ENCODE data around the gene EHBP1.

Gene EHBP1

DNA sequence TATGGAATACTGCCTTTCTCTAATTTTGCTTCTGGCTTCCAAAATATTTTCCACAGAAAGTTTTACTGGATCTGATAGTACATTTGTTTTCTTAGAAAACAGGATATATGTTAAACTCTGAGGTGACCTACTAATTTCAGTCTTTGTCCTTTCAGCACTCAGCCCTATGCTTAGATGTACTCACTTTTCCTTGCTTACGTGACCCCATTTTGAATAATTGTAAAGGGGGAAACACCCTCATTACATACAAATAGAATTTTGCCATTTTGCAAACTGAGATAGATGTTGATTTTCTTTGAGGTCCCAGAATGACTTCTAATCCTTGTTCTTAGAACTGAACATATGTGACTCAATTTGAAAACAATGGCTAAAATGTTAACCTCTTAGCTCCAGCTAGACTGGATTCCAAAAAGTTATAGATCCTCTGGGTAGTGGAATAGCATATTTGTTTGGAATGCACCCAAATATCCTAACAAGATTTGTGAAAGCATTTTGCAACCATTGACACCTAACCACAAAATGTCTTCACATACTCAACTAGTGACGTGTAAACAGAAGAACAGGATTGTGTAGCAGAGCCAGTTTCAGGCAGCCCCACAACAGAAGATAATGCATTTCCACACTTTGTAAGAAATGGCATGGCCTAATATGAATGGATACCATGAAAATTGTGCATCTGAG lies 44.8 kb upstream of the EHBP1 start:
- Histone ChIP-seq H3K27me3 (ENCODE audit: control insufficient read depth, insufficient read depth, low read length) (no peaks in the 10 kb centered on the region), H3K36me3 (ENCODE audit: control insufficient read depth, insufficient read depth, low read length) (no peaks in the 10 kb centered on the region), H2AFZ (no peak overlapping the region), H3K27ac (no peak overlapping the region), H3K4me1 (no peaks in the 10 kb centered on the region), H3K4me2 (ENCODE audit: low read length) (no peak overlapping the region), H3K4me3 (ENCODE audit: low read depth, low read length) (no peak overlapping the region), H3K9me3 (ENCODE audit: control insufficient read depth, low read length) (no peaks in the 10 kb centered on the region), H3K79me2 (no peaks in the 10 kb centered on the region), H3K9ac (no peak overlapping the region)
- TF ChIP-seq, protein P1, sequence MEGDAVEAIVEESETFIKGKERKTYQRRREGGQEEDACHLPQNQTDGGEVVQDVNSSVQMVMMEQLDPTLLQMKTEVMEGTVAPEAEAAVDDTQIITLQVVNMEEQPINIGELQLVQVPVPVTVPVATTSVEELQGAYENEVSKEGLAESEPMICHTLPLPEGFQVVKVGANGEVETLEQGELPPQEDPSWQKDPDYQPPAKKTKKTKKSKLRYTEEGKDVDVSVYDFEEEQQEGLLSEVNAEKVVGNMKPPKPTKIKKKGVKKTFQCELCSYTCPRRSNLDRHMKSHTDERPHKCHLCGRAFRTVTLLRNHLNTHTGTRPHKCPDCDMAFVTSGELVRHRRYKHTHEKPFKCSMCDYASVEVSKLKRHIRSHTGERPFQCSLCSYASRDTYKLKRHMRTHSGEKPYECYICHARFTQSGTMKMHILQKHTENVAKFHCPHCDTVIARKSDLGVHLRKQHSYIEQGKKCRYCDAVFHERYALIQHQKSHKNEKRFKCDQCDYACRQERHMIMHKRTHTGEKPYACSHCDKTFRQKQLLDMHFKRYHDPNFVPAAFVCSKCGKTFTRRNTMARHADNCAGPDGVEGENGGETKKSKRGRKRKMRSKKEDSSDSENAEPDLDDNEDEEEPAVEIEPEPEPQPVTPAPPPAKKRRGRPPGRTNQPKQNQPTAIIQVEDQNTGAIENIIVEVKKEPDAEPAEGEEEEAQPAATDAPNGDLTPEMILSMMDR (IDR thresholded peaks at IDR 0.05) = no peak

- Histone ChIP-seq H3K36me3 (ENCODE audit: control insufficient read depth, insufficient read depth, low read length) (no peaks in the 10 kb centered on the region), H2AFZ (no peak overlapping the region), H3K9ac (no peak overlapping the region), H3K4me2 (ENCODE audit: low read length) (no peak overlapping the region), H3K79me2 (no peaks in the 10 kb centered on the region), H3K27me3 (ENCODE audit: control insufficient read depth, insufficient read depth, low read length) (no peaks in the 10 kb centered on the region), H3K4me1 (no peaks in the 10 kb centered on the region), H3K27ac (no peak overlapping the region), H3K9me3 (ENCODE audit: control insufficient read depth, low read length) (no peaks in the 10 kb centered on the region), H3K4me3 (ENCODE audit: low read depth, low read length) (no peak overlapping the region)
- TF ChIP-seq, protein P1 (IDR thresholded peaks at IDR 0.05) = no peak
Observed at GRCh38 chr2:62661263-62661635, 44.3 kb upstream of the EHBP1 start.

DNA sequence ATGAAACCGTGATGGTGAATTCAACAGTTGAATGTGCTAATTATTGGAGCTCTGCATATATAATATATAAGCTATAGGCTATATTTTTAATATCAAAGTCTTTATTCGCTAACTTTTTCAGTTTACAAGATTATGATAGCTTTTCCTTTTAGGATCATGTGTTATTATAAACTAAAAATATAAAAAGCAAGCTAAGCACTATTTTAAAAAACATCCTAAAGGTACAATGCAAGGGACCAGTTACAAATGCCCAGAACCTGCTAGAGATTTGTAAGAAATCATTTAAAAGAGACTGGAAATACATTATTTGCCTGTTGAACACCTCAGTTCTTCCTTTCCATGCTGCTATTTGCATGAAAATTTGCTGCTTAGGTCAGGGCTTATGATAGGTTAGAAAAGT lies 43.4 kb upstream of the EHBP1 start:
- Histone ChIP-seq H3K9me3 (ENCODE audit: control insufficient read depth, low read length) (no peaks in the 10 kb centered on the region), H3K4me2 (ENCODE audit: low read length) (no peak overlapping the region), H3K79me2 (no peaks in the 10 kb centered on the region), H3K27ac (no peak overlapping the region), H3K36me3 (ENCODE audit: control insufficient read depth, insufficient read depth, low read length) (no peaks in the 10 kb centered on the region), H3K27me3 (ENCODE audit: control insufficient read depth, insufficient read depth, low read length) (no peaks in the 10 kb centered on the region), H3K9ac (no peak overlapping the region), H3K4me1 (no peaks in the 10 kb centered on the region), H2AFZ (no peak overlapping the region), H3K4me3 (ENCODE audit: low read depth, low read length) (no peak overlapping the region)
- TF ChIP-seq, protein P1 (IDR thresholded peaks at IDR 0.05) = no peak

- Histone ChIP-seq H2AFZ (no peak overlapping the region), H3K36me3 (ENCODE audit: control insufficient read depth, insufficient read depth, low read length) (no peaks in the 10 kb centered on the region), H3K27ac (no peak overlapping the region), H3K79me2 (no peaks in the 10 kb centered on the region), H3K4me2 (ENCODE audit: low read length) (no peak overlapping the region), H3K9me3 (ENCODE audit: control insufficient read depth, low read length) (no peaks in the 10 kb centered on the region), H3K4me3 (ENCODE audit: low read depth, low read length) (no peak overlapping the region), H3K27me3 (ENCODE audit: control insufficient read depth, insufficient read depth, low read length) (no peaks in the 10 kb centered on the region), H3K4me1 (no peaks in the 10 kb centered on the region), H3K9ac (no peak overlapping the region)
- TF ChIP-seq, protein P1 (IDR thresholded peaks at IDR 0.05) = no peak
Observed at GRCh38 chr2:62662554-62662953, 43.0 kb upstream of the EHBP1 start.

DNA sequence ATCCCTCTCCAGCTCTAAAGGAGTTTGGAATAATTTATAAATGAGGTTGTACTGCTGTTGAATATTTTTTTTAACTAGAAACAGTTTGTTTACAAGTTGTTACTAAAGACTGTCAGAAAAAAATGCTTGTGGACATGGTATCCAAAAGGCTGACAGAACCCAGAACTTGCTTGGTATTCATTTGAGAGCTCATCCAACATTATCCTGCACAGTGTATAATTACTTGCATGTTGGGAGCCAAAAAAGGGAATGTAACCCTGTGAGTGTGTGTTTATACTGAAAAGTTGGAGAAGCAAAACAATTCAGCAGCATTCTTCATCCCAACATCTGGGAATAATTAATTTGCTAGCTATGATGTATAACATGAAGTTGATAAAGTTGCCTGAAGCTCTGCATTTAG lies 42.1 kb upstream of the EHBP1 start:
- H3K4me1 ChIP-seq = no peaks in the 10 kb centered on the region
- no peak overlapping the region for H3K27ac ChIP-seq
- no peaks in the 10 kb centered on the region for H3K9me3 ChIP-seq (ENCODE audit: control insufficient read depth, low read length)
- no peak overlapping the region for H2AFZ ChIP-seq
- TF ChIP-seq, protein P1 (IDR thresholded peaks at IDR 0.05) = no peak
- H3K27me3 ChIP-seq (ENCODE audit: control insufficient read depth, insufficient read depth, low read length) = no peaks in the 10 kb centered on the region
- no peaks in the 10 kb centered on the region for H3K79me2 ChIP-seq
- H3K4me3 ChIP-seq (ENCODE audit: low read depth, low read length) = no peak overlapping the region
- no peaks in the 10 kb centered on the region for H3K36me3 ChIP-seq (ENCODE audit: control insufficient read depth, insufficient read depth, low read length)
- H3K4me2 ChIP-seq (ENCODE audit: low read length) = no peak overlapping the region
- no peak overlapping the region for H3K9ac ChIP-seq

All from parathyroid adenoma (tissue), 2 donors.